ENCODE measurements around the gene MYL4.

GRCh38 chr17:47246120-47246519 lies 37.0 kb downstream of the MYL4 start:
- TF ChIP-seq POLR2A (IDR thresholded peaks at IDR 0.05; ENCODE audit: low read depth) (no peak), POLR2AphosphoS5 (IDR thresholded peaks at IDR 0.05) (no peak), CTCF (IDR thresholded peaks at IDR 0.05) (no peak)
